Rectal smooth muscle tissue (tissue), 1 donor: ENCODE data around the gene GPR63.
"Not testable (repeated sequence)": the region's sequence is repeated elsewhere in the genome, so short reads cannot be mapped to it uniquely, and the experiment has no call there.

ENCODE experiments used
- H3K27ac ChIP-seq: one replicate; pipeline ENCODE4 v1.7.0; 2013; ENCODE audit warnings: low read depth, low read length, inconsistent platforms
- H3K27me3 ChIP-seq: one replicate; pipeline ENCODE4 v1.7.0; 2013; ENCODE audit warnings: low read length; ENCODE audit not compliant: control insufficient read depth, insufficient read depth
- H3K36me3 ChIP-seq: one replicate; pipeline ENCODE4 v1.7.0; 2013; ENCODE audit warnings: low read length; ENCODE audit not compliant: control insufficient read depth, insufficient read depth
- H3K4me1 ChIP-seq: one replicate; pipeline ENCODE4 v1.7.0; 2013; ENCODE audit warnings: low read length; ENCODE audit not compliant: control insufficient read depth, insufficient read depth
- H3K4me3 ChIP-seq: one replicate; pipeline ENCODE4 v1.7.0; 2013; ENCODE audit warnings: low read length
- H3K9ac ChIP-seq: one replicate; pipeline ENCODE4 v1.7.0; 2013; ENCODE audit warnings: low read length

Gene GPR63, protein sequence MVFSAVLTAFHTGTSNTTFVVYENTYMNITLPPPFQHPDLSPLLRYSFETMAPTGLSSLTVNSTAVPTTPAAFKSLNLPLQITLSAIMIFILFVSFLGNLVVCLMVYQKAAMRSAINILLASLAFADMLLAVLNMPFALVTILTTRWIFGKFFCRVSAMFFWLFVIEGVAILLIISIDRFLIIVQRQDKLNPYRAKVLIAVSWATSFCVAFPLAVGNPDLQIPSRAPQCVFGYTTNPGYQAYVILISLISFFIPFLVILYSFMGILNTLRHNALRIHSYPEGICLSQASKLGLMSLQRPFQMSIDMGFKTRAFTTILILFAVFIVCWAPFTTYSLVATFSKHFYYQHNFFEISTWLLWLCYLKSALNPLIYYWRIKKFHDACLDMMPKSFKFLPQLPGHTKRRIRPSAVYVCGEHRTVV

GRCh38 chr6:96837081-96837971 is at the start of gene GPR63:
Gene GPR63, minus strand, starts transcription at chr6:96837477. Its CDS starts 37,746 bp downstream, at chr6:96799731.
- H3K9ac ChIP-seq: no peak within 1 kb of the TSS
- H3K4me1 ChIP-seq: peaks cover 2% of the 10 kb centered on the region
- no peak within 1 kb of the TSS for H3K27ac ChIP-seq
- no peaks in the 10 kb centered on the region for H3K36me3 ChIP-seq
- peak within 1 kb of the TSS; percentile 79 for H3K4me3 ChIP-seq
- peaks cover 4% of the 10 kb centered on the region for H3K27me3 ChIP-seq

GRCh38 chr6:96886519-96886918 is 49.2 kb upstream of the GPR63 start:
- Histone ChIP-seq H3K4me3 (no peak overlapping the region), H3K27ac (no peak overlapping the region), H3K4me1 (no peaks in the 10 kb centered on the region), H3K27me3 (no peaks in the 10 kb centered on the region), H3K9ac (no peak overlapping the region), H3K36me3 (no peaks in the 10 kb centered on the region)

- H3K4me3 ChIP-seq, H3K9ac ChIP-seq, H3K4me1 ChIP-seq, H3K36me3 ChIP-seq, H3K27me3 ChIP-seq, H3K27ac ChIP-seq: not testable (repeated sequence)
Measured at GRCh38 chr6:96885187-96885631, 47.9 kb upstream of the GPR63 start.

DNA sequence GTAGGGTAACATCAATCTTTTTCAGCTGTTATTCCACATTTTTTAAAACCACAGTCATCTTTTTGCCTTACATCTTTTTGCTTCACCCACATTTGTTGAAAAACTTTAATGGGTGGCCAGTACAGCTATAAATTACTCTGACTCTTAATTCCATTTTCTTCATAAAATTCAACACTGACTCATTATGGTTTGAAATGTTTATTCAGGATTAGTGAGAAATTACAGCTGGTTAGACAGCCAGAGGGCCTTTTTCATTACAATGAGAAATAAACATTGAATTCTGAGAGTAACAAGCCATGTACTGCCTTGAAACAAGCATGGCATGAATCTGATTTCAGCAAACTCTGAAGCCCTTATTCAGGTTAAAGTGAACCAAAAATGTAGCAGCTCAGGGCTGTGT is 40.9 kb upstream of the GPR63 start:
- H3K4me1 ChIP-seq: no peaks in the 10 kb centered on the region
- H3K9ac ChIP-seq: no peak overlapping the region
- no peak overlapping the region for H3K27ac ChIP-seq
- no peaks in the 10 kb centered on the region for H3K27me3 ChIP-seq
- no peak overlapping the region for H3K4me3 ChIP-seq
- no peaks in the 10 kb centered on the region for H3K36me3 ChIP-seq

DNA sequence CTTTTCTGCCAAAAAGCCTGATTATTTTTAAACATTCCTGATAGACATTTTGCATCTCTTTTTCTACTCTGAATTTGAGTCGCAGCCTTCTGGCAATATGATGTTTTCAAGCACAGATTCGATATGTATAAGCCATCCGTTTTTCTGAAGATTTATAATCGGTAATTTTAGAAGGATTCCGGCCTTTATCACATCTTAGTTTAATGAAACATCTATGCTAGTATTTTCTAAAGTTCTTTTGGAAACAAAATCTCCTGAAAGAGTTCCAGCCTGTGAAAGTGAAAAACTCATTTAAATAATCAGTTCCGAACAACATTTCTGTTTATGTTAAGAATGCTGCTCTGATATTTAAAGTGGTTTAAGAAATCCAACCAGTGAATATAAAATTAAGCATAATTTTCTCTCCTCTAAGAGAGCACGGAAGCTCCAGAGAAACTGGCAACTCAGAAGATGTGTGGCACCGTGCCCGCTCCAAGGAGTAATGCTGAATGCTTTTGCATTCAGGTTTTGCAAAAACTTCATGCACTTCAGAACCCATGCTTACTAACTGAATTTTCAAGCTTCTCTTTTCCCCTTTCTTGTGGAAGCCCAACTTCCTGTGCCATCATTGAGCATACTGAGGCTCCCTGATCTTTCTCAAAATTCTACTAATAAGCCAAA is 39.7 kb upstream of the GPR63 start:
- no peaks in the 10 kb centered on the region for H3K27me3 ChIP-seq
- no peaks in the 10 kb centered on the region for H3K36me3 ChIP-seq
- H3K27ac ChIP-seq: no peak overlapping the region
- H3K4me1 ChIP-seq: no peaks in the 10 kb centered on the region
- H3K9ac ChIP-seq: no peak overlapping the region
- no peak overlapping the region for H3K4me3 ChIP-seq

DNA sequence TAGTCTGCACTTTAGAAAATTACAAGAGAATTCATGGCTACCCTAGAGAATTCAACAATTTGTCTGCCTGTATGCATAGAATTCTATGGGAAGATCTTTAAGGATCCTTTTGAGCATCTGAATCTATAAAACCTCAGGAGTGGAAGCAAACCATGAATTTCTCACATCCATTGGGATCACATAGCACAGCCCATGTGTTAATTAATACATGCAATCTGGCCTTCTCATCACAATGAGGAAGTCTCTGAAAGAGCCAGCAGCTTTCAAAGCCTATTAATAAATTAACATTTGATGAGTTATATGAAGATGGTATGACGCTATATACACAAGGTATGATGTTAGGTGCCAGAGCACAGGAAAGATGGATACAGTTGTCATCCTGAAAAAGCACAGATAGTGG is 35.7 kb upstream of the GPR63 start:
- Histone ChIP-seq H3K4me1 (no peaks in the 10 kb centered on the region), H3K9ac (no peak overlapping the region), H3K36me3 (no peaks in the 10 kb centered on the region), H3K27me3 (no peaks in the 10 kb centered on the region), H3K4me3 (no peak overlapping the region), H3K27ac (no peak overlapping the region)

DNA sequence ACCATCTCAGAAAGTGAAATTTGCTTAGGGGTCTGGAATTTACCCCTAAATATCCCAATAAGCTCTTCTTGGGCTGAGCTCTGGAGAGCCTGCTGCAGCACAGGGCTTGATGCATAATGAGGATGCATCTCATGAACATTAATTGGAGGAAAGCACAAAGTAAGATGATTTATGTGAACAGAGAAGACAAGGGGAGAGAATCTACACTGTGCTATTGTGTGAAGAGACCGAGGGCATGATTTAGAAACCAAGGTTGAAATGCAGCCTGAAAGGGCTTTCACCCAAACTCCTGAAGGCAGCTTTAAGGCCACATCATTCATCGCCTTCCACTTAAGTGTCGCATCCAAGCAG is 27.8 kb upstream of the GPR63 start:
- H3K4me3 ChIP-seq: no peak overlapping the region
- H3K9ac ChIP-seq: no peak overlapping the region
- H3K4me1 ChIP-seq: no peaks in the 10 kb centered on the region
- H3K27me3 ChIP-seq: no peaks in the 10 kb centered on the region
- no peak overlapping the region for H3K27ac ChIP-seq
- no peaks in the 10 kb centered on the region for H3K36me3 ChIP-seq

- Histone ChIP-seq H3K4me3 (no peak overlapping the region), H3K27me3 (no peaks in the 10 kb centered on the region), H3K36me3 (no peaks in the 10 kb centered on the region), H3K4me1 (no peaks in the 10 kb centered on the region), H3K27ac (no peak overlapping the region), H3K9ac (no peak overlapping the region)
Measured at GRCh38 chr6:96864216-96865054, 27.2 kb upstream of the GPR63 start.

- H3K9ac ChIP-seq: no peak overlapping the region
- H3K27ac ChIP-seq: no peak overlapping the region
- H3K36me3 ChIP-seq: no peaks in the 10 kb centered on the region
- H3K4me3 ChIP-seq: no peak overlapping the region
- H3K4me1 ChIP-seq: no peaks in the 10 kb centered on the region
- H3K27me3 ChIP-seq: no peaks in the 10 kb centered on the region
Measured at GRCh38 chr6:96862560-96862959, 25.3 kb upstream of the GPR63 start.

DNA sequence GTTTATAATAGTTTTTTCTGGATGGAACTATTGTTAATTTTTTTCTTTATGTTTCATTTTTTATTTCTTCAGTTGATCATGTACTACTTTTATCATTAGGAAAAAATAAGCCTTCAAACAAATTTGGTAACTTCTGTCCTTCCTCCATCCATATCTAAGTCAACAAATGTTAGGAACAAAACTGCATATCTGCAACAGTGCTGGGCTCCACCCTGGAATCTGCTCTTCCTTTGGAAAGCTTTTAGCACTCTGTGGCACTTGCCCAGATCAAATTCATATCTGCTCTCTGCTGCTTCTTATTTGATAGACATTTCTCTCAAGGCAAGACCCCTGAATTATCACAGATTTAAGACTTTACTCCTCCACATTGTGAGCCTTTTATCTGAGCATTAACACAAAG is 24.3 kb upstream of the GPR63 start:
- Histone ChIP-seq H3K27ac (no peak overlapping the region), H3K36me3 (no peaks in the 10 kb centered on the region), H3K4me1 (no peaks in the 10 kb centered on the region), H3K9ac (no peak overlapping the region), H3K27me3 (no peaks in the 10 kb centered on the region), H3K4me3 (no peak overlapping the region)

GRCh38 chr6:96856856-96857255 is 19.6 kb upstream of the GPR63 start:
- no peak overlapping the region for H3K9ac ChIP-seq
- H3K4me1 ChIP-seq: no peaks in the 10 kb centered on the region
- no peaks in the 10 kb centered on the region for H3K27me3 ChIP-seq
- no peaks in the 10 kb centered on the region for H3K36me3 ChIP-seq
- no peak overlapping the region for H3K4me3 ChIP-seq
- no peak overlapping the region for H3K27ac ChIP-seq

- Histone ChIP-seq H3K4me3 (no peak overlapping the region), H3K36me3 (no peaks in the 10 kb centered on the region), H3K9ac (no peak overlapping the region), H3K27ac (no peak overlapping the region), H3K4me1 (no peaks in the 10 kb centered on the region), H3K27me3 (no peaks in the 10 kb centered on the region)
Measured at GRCh38 chr6:96853083-96853482, 15.8 kb upstream of the GPR63 start.
